IPS-NIHi7 (cell line): ENCODE measurements around the gene GABRG3.
A peak's percentile ranks its signal among the peaks of the same experiment; 100 is the strongest.
"Not testable (repeated sequence)": the region's sequence is repeated elsewhere in the genome, so short reads cannot be mapped to it uniquely, and the experiment has no call there.

Experiments
- DNase-seq: peaks from one replicate; pipeline ENCODE4 v3.0.0; 2012; ENCODE audit warnings: mixed read lengths; ENCODE audit errors: extremely low spot score

GABRG3 gene

DNA sequence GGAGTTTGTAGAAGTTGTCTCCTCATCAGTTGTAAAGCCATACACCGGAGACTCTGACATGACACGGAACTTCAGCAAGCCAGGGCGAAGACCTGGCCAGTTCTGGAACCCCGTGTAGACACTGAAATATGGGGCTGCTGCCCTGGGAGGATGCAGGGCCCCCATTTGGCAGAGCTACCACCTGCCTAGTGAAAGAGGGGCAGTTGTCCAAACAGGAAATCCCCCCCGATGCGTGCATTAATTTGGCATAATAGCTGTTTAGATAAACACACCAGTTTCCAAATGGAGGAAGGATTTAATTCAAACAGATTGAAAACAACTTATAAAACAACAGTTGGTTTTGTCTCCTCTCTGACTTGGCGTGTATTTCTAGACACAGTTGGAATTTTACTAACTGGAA, 357.2 kb downstream of the GABRG3 start:
- no peak for DNase-seq

DNA sequence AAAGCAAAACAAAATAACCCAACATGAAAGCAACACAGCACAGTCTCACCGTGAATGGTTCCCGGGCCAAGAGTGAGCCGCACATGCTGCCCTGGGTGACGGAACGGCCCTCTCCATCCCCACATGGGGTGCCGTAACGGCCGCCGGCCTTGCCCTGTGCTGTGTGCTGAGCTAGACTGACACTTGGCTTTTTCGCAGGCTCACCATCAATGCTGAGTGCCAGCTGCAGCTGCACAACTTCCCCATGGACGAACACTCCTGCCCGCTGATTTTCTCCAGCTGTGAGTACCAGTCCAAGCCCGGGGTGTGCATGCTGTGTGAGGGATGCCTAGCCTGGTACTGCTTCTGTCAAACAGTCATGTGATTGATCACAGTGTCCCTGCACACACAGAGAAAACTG, 357.6 kb downstream of the GABRG3 start:
- no peak for DNase-seq

DNA sequence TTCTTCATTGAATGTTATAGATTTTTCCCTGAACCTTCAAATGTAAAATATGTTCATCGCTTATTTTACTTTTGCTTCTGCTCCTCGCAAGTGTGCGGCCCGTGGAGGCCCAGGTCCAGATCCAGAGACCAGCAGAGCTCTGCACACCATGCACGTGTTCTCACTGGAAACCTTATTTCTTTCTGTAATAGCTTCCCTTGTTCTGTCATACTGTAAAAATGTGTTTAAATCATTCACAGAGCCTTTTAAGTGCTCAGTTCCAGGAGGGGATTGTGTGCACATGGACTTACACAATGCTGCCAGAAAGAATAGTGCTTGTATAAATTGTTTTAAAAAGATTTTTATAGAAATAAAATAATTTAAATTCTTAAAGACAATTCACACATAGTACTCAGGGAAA, 359.3 kb downstream of the GABRG3 start:
- DNase-seq, result no peak

DNA sequence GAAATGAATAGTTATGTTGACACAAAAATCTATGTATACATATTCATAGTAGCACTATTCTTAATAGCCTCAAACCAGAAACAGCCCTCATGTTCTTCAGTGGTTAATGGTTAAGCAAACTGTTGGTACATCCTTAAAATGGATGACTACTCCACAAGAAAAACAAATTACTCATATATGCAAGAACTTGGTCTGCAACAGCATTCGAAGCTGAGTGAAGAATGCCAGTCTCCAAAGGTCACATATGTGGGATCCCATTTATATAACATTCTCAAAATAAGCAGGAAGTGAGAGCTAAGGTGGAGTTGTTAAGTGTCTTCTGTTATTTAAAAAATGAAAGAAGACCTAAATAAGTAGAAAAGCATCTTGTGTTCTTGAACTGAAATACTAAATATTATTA, 365.7 kb downstream of the GABRG3 start:
- DNase-seq, result no peak

DNA sequence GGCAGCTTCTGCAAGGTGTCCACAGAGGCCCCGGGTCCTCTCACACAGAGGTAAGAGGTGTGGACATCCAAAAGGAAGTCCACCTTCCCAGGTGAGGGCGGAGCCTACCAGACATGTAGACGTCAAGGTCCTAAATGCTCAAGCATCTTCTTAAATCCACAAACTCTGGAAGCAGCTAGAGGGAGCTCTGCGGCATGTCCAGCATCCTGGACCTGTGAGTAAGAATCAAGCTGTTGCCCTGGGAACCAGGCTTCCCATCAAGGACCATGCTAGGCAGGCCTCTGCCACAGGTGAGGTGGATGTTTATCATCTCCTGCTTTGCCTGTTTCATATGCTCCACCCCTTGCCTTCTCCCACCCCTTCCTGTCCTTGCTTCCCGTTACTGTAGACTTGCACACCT, 368.2 kb downstream of the GABRG3 start:
- DNase-seq, result peak; percentile 33

DNA sequence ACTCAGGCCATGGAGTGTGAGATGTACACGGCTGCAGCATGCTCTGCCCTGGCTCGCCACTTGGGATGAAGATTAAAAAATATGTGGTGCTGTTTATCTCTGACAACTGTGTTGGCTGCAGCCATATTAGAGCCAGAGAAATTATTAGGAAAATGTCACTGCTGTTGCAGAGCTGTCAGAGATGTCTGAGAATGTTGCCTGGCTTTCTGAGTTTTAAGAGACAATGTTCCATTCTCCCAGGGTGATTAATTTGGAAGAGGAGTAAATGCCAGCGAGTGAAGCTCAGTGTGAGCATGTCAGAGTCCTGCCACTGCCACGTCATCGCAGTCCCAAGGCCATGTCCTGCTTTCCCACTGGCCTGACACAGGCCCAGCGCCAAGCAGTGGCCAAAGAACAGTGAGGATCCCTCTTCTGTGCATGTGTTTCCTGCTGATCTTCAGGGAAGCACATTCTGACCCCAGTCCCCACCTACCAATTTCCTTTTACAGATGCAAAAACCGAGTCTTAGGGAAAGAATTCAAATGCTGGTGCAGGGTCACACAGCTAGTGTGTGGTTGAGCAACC, 370.9 kb downstream of the GABRG3 start:
- no peak for DNase-seq

DNA sequence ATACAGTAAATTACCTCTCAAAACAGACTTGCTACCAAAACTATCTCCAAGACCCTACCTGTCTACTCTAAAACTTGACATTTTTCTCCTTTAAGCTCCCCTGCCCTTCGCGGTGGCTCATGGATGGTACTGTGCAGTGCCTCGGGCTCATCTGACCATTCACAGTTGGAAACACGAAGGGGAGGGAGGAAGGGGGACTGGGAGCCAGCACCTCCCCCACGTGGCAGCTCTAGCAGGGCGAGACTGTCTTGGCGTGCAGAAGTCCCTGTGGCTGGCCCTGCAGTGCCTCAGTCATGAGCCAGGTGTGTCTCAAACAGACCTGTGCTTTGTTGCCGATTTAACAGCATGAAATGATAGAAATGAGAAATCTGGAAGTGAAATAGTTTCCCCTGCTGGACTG, 372.0 kb downstream of the GABRG3 start:
- peak; percentile 30 for DNase-seq

DNA sequence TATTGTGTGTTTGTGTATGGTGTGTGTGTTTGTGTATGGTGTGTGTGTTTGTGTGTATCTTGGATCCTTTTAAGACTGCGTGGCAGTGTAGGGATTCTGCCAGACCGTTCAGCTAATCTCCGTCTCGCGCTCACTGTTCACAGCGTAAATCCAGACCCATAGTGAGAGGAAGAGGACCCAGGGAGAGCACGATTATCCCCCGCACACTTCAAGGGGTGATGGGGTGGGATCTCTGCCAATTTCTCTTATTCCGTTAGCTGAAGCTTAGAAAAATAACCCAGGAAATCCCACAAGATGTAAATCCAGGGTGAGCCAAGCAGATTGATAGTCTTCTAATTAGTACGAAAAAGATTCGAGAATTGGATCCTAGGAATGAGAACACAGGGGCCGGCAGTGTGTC, 381.2 kb downstream of the GABRG3 start:
- no peak for DNase-seq

DNA sequence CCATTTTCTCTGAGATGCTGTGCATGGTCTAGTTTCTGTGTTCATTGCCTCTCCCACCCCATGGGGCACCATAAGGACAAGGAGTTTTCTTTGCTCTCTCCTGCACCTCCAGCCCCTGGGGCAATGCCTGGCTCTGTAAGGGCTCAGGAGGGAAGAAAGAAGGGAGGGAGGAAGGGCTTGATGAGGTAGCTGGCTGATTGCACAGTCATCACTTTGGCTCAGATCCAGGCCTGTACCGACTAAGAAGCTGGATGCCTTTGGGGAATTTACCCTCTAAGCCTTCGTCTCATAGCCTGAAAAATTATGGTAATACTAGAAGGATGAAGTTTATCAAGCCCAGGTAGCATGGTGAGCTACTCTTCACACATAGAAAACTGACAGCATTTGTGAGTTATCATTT, 382.9 kb downstream of the GABRG3 start:
- no peak for DNase-seq

DNA sequence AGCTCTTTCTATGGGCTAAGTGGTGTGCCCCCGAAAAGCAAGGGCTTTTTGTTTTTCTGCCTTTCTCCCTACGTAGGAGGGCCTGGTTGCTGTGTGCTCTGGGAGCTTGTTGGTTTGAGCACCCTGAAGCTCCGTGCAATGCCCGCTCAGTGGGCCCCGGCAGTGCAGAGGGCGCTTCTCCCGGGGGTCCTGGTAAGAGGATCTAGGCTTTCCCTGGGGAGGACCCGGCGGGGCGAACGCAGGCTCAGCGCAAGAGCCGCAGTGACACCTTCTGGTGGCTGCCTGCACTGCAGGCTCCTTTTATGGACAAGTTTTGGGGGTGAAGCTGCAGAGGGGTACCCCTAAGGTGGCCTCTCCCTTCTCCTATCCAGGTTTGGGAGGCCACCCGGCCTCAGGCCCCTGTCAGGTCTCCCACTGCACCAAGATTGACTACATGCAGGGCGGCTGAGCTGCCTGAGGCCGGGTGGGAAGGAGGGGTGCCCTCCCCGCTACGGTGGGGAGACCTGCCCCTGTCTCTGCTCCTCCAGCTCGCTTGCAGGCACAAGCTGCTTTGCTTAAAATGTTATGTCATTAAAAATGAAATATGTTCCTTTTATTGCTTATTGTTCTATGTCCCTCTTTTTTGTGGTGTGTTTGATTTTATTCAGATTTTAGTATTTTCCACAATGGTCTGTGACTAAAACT, 387.9 kb downstream of the GABRG3 start:
- peak; percentile 77 for DNase-seq

DNA sequence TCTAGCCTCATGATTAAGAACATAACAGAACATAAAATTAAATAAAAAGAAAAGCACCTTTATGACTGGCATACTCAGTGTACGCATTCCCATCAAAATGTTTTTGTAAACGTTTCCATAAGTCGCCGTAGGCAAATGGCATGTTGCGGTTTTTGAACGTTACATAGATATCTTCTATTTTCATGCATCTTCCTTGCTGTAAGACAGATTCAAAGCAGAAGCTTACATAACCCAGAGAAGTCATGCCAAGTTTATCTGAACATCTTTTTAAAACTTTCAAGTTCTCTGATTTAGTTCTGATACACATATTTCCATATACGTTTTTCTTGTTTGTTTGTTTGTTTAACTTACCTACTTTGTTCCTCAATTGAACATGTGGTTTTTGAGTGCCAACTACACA, 388.6 kb downstream of the GABRG3 start:
- no peak for DNase-seq

DNA sequence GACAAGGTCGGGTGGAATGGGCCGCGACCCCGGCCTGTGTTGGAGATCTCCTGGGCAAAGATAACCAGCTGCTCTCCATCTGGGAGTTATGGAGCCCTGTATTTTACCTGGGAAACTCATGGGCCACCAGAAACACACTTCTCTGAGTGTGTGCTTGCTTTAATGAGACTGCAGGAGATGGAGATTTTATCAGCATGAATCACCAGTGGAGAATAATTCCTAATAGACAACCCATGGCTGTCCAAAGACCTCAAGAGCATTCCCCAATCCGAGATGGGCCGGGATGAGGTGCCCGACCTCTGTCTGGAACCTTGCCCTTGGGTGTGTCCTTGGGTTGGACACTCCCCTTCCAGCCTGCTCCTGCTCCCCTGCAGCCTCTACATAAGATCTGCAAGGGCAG, 389.3 kb downstream of the GABRG3 start:
- no peak for DNase-seq

DNA sequence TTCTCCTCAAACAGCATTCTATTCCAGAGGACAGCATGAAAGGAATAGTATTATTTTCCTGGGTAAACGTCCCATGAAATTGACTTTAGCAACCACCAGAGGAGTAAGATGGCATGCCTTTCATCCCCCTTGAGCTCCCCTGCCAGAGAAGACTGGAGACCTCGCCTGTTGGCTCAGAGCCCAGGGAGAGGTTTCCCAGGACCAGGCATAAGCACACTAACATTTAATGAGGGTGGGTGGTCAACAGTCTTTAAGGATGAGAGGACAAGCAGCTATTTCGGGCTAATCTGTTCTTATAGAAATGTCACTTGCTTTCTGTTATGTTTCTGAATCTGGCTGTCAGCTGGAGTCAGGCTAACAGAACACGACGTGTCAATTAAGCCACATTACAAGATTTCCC, 390.5 kb downstream of the GABRG3 start:
- no peak for DNase-seq

DNA sequence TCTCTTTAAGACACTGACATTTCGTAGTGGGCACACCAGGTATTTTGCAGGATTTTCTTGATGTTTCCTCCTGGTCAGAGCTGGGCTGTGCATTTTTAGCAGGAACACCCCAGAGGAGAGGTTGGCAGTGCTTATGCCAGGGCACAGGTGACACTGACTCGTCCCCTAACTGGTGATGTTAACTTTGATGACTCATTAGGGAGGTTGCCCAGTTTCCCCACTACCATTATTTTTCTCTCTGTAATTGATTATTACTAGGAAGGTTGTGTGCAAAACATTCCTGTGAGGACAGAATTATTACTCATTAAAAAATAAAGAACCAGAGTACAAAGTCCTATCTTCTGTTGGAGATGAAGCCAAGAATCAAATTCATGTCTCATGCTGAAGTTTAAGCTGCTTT, 394.5 kb downstream of the GABRG3 start:
- DNase-seq, result no peak

DNA sequence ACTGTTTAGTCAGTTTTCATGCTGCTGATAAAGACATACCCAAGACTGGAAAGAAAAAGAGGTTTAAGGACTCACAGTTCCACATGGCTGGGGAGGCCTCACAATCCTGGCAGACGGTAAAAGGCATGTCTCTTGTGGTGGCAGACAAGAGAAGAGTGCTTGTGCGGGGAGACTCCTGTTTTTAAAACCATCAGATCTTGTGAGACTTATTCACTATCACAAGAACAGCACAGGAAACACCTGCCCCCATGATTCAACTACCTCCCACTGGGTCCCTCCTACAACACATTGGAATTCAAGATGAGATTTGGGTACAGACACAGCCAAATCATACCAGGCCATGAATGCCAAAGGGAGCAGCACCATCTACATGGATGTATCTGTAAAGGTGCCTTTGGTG, 406.4 kb downstream of the GABRG3 start:
- DNase-seq, result not testable (repeated sequence)

DNA sequence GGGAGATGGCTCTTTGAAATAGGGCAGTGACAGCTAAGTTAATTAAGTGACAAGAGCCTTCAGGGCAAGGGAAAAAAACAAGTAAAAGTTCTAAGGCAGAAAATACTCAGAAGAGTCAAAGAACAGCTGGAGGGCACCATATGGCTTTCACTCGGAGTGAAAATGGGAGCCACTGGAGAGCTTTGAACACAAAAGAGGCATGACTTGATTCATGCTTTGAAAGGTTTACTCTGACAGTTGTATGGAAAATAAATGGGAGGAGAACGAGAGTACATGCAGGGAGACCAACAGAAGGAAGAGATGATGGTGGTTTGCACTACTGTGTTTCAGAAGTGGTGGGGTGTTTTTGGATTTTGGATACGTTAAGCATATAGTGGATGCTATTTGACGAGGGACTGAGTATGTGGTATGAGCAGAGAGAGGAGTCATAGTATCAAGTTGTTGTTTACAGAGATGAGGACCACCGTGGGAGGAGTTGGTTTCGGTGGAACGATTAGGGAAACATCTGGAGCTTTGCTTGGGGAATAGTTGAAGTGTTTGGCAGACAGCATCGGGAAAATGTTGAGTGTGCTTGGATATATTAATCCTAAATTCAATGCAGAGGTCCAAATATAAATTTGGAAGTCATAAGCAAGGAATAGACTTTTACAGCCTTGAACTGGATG, 411.5 kb downstream of the GABRG3 start:
- DNase-seq, result no peak

DNA sequence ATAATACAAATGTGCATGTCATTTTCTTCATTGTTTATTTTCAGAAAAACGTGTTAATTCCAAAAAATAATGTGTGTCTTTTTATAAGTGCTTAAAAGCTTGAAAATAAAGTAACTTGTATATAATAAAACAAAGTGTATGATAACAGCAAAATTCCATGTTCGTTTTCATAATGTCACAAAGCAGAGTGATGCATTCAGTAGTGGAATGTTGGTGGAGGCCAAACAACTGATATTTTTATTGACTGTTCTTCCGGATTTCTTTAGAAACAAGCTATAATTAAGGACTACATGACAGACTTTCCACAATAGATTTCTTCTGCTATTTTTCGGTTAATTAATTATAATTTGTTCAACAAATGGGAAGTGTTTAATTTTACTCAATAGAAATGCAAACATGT, 412.7 kb downstream of the GABRG3 start:
- no peak for DNase-seq

DNA sequence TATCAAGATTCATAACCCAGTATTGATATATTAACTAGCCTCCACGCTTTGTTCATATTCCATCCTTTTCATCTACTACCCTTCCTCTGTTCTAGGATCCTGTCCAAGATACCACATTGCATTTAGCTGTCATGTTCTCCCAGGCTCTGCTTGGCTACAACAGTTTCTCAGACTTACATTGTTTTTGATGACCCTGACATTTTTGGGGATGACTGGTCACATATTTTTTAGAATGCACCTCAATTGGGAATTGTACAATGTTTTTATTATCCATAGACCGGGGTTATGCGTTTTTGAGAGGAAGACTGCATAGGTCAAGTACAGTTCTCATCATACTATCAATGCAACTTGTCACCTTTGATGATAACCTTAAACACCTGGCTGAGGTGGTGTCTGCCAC, 421.2 kb downstream of the GABRG3 start:
- no peak for DNase-seq

DNA sequence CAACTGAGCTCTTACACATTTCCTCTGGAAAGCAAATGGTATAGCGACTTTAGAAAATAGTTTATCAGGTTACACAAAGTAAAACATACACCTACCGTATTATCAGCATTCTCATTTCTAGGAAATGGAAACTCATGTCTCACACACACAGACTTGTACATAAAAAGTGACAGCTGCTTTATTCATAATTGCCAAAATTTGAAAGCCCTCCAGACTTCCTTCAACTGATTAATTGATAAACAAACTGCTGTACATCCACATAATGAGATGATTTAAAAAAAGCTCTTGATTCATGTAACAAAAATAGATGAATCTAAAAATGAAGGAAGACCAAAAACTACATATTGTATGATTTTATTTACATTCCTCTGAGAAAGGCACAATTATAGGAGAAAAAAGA, 425.5 kb downstream of the GABRG3 start:
- DNase-seq, result no peak

DNA sequence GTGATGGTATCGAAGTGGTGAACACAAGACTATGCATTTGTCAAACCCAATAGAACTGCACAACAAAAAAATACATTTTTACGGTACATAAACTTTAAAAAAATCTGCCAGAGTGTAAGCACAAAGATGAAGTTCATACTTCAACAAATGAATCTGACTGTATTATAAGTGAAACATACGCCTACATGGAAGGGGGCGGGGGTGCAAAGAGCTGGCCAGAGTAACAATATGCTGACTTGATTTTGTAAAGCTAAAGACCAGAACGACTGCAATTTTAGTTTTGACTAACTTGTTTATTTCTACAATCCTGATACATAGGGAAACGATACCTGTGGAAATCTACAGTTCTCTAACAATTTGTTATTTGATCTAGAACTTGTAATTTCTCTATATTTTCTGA, 426.0 kb downstream of the GABRG3 start:
- DNase-seq, result no peak

DNA sequence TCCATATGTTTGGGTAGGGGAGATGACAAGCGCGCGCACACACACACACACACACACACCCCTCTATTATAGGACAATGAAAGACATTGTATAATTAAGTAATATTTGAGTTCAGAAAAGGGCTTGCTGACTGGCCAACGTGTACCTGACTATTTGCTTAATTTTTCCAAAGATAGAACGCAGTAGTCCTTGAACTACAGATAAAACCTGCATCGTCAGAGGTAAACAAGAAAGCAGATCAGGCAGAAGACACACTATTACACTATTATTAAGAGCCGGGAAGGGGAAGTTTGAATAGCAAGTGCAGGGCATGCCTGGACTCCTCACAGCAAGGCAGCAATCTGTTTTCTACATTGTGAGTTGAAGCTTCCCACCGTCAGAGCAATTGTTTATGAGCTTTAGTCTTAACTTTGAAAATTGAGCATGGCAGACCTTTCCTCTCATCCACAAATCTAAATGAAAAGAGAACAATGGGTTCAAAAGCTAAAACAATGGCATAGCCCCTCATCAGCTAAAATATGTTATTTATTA, 427.7 kb downstream of the GABRG3 start:
- DNase-seq, result no peak

DNA sequence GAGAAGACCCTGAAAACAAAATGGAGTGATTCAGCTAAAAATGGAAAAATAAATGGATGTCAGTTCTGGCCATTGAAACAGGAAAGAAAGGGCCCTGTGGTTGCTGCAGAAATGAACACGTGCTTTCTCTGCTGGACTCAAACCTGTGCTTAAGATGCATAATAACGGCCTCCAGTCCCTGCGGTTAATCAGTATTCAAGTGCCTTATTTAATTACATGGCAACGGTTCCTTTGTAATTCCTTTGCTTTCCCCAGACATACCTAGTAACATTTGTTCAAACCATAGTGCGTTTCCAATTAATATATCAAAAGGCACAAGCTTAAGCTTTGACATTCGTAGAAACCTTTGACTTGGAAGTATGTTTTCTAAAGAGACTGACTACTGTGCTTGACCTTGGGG, 428.3 kb downstream of the GABRG3 start:
- no peak for DNase-seq

DNA sequence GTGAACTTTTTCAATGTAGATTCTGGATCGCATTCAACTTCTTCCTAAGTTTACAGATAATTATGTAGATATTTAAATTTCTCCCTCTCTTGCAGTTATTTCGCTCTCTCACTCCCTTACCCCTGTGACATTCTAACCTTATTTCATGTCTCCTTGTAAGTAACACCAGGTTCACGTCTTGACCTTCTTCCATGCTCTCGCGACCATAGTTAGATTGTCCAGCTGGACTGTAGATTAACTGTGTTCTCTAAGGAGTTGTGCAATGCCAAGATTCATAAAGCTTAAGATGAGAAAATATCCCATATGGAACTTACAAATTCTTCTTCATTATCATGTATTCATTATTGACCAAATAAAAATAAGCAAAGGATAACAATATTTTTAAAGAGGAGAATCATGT, 430.5 kb downstream of the GABRG3 start:
- no peak for DNase-seq
